8988T (cell line): ENCODE data around the gene TXNIP.

Experiments used
- DNase-seq: peaks from one replicate; pipeline ENCODE4 v3.0.0; 2011

The TXNIP gene

DNA sequence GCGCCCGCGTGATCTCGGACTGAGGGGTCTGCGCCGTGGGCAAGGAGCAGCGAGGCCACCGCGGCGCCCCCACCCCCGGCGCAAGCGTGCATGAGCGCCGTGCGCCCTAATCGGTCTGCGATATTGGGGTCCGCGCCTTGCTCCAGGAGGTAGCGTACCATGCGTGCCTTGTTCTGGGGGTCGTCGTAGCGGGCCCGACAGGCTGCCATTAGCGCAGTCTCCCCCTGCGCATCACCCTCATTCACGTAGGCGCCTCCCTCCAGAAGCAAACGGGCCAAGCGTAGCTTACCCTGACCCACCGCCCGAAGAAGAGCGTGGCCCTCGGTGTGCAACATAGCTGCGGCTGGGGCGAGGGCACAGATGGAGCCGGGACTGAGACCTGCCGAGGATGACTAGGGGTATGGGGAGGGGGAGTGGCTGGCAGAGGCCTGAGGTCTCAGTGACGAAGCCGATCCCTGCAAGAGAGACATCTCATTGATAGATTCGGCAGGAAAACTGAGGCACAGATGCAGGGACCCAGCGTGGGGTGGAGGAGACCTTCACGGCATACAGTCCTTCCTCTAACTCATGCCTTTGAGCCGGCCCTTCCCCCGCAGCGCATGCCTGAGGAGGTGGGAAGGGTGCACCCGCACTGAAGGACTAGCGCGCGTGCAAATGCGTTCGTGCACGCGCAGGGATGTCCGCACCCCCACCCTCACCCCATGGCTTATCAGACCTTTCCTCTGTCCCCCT is 34.8 kb downstream of the TXNIP start:
- peak; percentile 31 for DNase-seq

GRCh38 chr1:145961109-145961424 is 35.3 kb downstream of the TXNIP start:
- no peak for DNase-seq

- DNase-seq, result peak; percentile 91
These were observed 35.8 kb downstream of the TXNIP start for GRCh38 chr1:145960468-145961108.

- no peak for DNase-seq
These were observed 36.4 kb downstream of the TXNIP start for GRCh38 chr1:145959957-145960467.

DNA sequence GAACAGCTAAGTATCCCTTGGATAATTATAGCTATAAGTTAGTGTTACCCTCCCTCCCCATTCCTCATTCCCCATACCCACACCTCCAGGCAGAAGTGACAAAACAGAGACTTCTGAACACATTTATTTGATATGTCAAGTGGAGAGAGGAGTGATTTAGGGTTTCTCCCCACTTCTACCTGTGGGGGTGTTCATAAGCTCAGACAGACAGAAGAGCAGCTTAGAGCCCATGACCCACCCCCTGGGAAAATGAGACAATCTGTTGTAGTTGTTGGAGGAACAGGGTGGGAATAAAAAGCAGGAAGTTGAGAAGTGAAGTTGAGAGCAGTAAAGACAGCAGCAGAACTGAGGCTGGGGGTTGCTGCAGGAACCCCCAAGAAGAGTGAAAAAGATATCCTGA is 37.0 kb downstream of the TXNIP start:
- DNase-seq, result no peak

- DNase-seq, result no peak
These were observed 37.6 kb downstream of the TXNIP start for GRCh38 chr1:145958734-145959133.

DNA sequence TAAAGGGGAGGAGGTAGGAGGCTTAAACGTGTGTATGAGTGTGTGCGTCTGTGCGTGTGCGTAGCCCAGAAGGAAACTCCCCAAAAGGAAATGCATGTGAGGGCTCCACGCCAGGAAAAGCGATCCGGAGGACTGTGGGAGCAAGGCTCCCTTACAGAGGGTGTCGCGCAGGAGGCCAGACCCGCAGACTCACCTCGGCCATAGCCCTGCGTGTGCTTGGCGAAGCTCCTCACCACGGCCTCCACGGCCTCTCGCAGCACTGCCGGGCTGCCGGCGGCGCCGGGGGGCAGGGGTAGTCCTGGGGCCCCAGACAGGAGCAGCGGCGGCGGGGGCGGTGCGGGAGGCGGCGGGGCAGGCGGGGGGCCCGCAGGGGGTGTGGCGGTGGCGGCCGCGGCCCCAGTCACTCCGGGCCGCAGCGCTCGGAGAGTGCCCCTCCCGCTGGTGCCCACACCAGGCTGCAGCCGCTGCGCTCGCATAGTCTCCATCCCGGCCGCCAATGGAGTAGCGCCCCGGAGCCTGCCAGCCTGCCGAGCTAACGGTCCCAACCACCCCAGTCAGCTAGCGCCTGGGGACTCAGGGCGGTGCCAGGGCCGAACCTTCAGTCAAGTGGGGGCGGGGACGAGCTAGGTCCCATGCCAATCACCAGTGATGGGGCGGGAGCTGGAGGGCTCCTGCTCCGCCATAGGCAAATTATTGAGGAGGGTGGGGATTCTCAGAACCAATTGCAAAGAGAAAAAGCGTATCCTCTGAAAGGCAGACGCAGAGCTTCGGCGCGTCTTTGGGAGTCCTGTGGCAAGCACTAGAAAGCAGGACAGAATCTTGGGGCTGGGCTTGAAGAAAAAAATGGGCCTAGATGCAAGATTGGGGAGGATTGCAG is 38.7 kb downstream of the TXNIP start, which contains the start of gene LIX1L:
LIX1L (minus strand) TSS at position 575 of the 877 bp plus-strand sequence; CDS start at position 485, 90 bp downstream.
- peak; percentile 89 for DNase-seq

DNA sequence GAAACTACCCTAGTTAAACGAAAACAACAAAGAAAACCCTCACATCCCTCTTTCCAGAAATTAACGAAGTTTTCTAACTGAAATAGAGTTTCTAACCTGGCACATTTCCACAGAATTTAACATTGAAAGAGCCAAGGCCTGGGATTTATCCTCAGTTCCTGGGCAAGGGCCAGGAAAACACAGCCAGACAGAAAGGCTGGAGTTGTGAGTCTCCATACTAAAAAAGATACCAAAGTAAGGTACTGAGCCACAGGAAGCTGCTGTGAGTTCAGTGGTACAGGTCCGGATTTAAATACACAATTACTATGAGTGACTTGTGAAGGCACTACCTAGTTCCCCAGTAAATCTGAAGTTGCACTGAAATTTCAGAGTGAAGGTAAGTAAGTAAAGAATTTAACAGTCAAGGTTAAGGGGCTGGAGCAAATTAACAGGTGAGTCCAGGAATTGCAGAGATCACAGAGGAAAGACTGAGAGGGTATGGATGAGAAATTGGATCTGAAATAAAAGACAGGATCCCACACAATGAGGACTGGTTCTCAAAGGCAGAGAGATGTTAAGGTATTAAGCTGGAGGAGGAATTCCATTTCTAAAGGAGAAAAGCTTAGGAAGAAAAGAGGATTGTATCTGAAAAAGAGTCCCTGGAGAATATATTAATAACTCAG is 39.5 kb downstream of the TXNIP start:
- no peak for DNase-seq

GRCh38 chr1:145956361-145956760 is 40.0 kb downstream of the TXNIP start:
- no peak for DNase-seq

DNA sequence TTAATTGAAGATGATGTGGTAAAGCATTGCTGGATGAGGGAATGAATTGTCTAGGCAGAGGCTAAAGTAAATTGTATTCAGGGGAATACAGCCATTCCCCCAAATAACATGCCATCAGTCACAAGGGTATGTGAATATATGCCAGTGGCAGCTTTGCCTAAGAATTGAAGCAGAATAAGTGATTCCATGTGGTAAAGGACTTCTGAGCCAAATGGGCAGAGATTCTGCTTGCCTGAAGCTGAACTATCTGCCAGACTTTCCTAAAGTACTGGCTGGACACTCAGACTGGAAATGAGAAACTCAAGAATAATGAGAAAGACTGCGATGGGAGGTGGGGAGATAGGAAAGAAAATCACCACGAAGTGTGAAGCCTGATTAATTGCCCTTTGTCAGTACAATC is 40.9 kb downstream of the TXNIP start:
- no peak for DNase-seq

DNA sequence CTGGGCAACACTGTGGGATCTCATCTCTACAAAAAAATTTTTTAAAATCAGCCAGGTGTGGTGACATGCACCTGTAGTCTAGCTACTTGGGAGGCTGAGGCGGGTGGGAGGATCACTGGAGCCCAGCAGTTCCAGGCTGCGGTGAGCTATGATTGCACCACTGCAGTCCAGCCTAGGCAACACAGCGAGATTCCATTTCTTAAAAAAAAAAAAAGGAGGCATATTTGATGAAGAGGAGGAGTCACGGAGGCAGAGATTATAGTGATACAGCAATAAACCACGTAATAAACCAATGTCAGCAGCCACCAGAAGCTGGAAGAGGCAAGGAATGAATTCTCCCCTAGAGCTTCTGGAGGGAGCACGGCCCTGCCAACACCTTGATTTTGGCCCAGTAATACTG is 42.5 kb downstream of the TXNIP start:
- no peak for DNase-seq

GRCh38 chr1:145952903-145953302 is 43.5 kb downstream of the TXNIP start:
- no peak for DNase-seq

DNA sequence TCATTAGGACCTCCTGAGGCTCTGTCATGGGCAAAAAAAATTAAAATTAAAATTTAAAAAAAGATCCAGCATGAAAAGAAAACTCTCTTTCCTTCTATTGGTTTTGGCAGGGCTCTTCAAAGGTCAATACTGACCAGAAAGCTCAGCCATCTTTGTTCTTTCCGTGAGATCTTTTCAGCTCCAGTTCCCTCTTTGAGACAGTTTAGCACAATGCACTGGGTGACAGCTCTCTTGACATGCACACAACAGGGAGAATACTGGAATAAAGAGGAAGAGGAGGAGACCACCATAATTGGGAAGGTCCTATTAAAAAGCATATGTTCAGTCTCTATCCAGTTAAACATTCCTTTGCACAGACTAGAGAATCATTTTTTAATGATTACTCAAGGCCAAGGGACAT is 44.9 kb downstream of the TXNIP start:
- DNase-seq, result no peak

DNA sequence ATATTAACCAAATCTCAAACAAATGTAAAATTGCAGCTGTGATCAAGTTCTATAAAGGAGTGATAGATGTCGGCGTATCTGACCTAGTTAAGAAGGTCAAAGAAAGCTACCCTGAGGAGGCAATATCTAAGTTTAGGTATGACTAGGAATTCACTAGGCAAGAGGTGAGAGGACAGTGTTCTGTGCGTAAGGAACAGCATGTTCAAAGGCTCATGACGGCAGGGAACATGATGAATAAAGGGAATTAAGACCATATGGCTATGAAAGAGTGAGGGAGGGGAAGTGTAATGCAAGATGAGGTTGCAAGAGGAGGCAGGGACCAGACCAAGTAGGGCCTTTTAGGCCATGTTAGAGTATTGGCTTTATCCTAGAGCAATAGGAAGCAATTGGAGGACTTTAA is 47.2 kb downstream of the TXNIP start:
- DNase-seq, result no peak

DNA sequence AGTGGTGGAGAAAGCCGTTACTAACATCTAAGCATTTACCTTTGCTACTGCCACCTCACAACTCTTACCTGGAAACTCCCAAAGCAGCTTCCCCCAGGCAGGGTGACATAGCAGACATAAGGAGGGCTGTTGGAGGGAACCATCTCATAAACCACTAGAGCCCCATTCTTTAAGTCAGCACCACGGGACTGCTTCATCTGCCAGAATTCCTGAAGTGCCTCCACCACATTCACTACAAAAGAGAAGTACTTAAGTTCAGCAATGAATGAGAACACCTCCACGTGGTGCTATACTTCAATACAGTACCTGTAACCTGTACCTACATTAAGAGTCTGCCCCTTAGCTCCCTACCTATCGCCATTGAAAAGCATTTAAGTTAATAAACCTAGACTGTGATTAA is 48.8 kb downstream of the TXNIP start:
- no peak for DNase-seq

DNA sequence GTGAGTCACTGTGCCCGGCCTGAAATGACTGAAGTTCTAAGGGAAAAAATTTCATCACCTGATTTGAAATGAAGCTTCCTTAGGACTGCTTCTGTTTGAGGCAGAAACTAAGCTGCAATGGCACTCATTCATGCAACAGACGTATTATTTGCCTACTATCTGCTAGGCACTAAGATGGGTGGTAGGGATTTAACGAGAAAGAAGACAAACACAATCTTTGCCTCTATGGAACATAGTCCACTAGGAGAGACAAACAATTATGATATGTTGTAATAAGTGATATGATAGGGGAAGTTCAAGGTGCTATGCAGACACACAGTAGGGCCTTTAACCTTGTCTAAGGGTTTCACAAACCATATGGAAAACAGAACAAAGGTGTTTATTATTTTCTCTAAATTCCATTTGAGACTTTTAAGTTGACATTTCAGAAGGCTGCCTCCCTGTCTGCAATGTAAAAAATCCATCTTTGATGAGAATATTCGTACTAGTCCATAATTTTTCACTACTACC is 49.8 kb downstream of the TXNIP start:
- DNase-seq, result no peak

DNA sequence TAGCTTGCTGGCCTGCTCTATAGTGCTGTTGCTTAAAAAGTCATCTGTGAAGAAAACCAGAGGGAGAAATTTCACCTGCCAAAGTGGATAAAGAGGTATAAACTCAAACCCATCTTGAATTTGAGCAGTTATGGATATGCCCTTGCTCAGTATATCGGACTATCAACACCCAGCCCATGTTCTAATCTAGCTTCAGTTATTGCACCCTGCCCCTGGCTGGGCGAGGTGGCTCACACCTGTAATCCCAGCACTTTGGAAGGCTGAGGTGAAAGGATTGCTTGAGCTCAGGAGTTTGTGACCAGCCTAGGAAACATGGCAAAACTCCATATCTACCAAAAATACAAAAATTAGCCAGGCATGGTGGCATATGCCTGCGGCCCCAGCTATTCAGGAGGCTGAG is 51.8 kb downstream of the TXNIP start:
- no peak for DNase-seq

DNA sequence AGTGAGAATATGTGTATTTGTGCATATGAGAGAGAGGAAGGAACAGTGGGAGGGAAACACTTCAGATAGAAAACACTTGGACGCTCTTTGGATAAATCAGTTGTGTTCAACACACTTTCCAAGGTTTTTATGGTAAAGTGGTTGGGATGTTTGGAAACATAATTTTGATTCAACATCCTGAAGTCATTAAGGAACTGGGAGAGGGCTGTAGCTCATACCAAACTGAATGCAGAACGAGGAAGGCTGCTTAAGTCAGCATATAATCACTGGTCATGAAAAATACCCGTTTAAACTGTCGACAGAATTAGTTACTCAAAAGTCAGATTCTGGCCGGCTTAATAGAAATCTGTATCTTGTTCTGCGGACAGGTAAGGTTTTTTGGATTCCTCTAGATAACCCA is 53.5 kb downstream of the TXNIP start:
- DNase-seq, result no peak
